Measurements from ENCODE around the gene PLEKHG3.

DNA sequence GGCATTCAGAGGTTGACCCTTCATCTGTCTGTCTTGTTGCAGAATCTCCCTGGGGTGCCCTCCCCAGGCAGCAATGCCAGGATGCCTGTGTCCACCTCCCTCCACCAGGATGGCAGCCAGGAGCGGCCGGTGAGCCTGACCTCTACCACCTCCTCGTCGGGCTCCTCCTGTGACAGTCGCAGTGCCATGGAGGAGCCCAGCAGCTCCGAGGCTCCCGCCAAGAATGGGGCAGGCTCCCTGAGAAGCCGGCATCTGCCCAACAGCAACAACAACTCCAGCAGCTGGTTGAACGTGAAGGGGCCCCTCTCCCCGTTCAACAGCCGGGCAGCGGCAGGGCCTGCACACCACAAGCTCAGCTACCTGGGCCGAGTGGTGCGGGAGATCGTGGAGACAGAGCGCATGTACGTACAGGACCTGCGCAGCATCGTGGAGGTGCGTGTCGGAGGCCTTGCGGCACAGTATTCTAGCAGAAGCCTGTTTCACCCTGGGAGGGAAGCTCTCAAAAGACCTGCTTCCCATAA is 23.4 kb downstream of the PLEKHG3 start:
- TF ChIP-seq POLR2A (IDR thresholded peaks at IDR 0.05; ENCODE audit: low read depth, low read length) (no peak), BHLHE40 (IDR thresholded peaks at IDR 0.05; ENCODE audit: low read depth, low read length) (no peak), FOS (IDR thresholded peaks at IDR 0.05; ENCODE audit: low read depth, low read length) (no peak), MAZ (IDR thresholded peaks at IDR 0.05; ENCODE audit: borderline replicate concordance, low read depth, low read length) (no peak), SMC3 (IDR thresholded peaks at IDR 0.05; ENCODE audit: low read depth, low read length) (no peak), CEBPB (IDR thresholded peaks at IDR 0.05; ENCODE audit: low read depth, low read length) (no peak), RAD21 (IDR thresholded peaks at IDR 0.05; ENCODE audit: low read length) (no peak), MXI1 (IDR thresholded peaks at IDR 0.05; ENCODE audit: borderline replicate concordance, low read depth, low read length) (no peak), CHD1 (IDR thresholded peaks at IDR 0.05; ENCODE audit: low read depth, low read length) (no peak)
- TF ChIP-seq, protein P1, sequence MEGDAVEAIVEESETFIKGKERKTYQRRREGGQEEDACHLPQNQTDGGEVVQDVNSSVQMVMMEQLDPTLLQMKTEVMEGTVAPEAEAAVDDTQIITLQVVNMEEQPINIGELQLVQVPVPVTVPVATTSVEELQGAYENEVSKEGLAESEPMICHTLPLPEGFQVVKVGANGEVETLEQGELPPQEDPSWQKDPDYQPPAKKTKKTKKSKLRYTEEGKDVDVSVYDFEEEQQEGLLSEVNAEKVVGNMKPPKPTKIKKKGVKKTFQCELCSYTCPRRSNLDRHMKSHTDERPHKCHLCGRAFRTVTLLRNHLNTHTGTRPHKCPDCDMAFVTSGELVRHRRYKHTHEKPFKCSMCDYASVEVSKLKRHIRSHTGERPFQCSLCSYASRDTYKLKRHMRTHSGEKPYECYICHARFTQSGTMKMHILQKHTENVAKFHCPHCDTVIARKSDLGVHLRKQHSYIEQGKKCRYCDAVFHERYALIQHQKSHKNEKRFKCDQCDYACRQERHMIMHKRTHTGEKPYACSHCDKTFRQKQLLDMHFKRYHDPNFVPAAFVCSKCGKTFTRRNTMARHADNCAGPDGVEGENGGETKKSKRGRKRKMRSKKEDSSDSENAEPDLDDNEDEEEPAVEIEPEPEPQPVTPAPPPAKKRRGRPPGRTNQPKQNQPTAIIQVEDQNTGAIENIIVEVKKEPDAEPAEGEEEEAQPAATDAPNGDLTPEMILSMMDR (conservative IDR thresholded peaks at IDR 0.05; ENCODE audit: low read depth, low read length), result no peak
- TF ChIP-seq, protein P2, sequence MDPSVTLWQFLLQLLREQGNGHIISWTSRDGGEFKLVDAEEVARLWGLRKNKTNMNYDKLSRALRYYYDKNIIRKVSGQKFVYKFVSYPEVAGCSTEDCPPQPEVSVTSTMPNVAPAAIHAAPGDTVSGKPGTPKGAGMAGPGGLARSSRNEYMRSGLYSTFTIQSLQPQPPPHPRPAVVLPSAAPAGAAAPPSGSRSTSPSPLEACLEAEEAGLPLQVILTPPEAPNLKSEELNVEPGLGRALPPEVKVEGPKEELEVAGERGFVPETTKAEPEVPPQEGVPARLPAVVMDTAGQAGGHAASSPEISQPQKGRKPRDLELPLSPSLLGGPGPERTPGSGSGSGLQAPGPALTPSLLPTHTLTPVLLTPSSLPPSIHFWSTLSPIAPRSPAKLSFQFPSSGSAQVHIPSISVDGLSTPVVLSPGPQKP (IDR thresholded peaks at IDR 0.05; ENCODE audit: borderline replicate concordance, low read depth, low read length), result no peak
- TF ChIP-seq, protein P3, sequence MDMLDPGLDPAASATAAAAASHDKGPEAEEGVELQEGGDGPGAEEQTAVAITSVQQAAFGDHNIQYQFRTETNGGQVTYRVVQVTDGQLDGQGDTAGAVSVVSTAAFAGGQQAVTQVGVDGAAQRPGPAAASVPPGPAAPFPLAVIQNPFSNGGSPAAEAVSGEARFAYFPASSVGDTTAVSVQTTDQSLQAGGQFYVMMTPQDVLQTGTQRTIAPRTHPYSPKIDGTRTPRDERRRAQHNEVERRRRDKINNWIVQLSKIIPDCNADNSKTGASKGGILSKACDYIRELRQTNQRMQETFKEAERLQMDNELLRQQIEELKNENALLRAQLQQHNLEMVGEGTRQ (IDR thresholded peaks at IDR 0.05; ENCODE audit: low read depth, low read length), result no peak
